GM12801 (cell line): ENCODE data around the gene UCK2.
A peak's percentile ranks its signal among the peaks of the same experiment; 100 is the strongest.

ENCODE experiments used
- TF ChIP-seq, protein P1 (sequence below): IDR thresholded peaks from one replicate; pipeline ENCODE4 v1.5.1; 2011; ENCODE audit warnings: control low read depth; ENCODE audit not compliant: insufficient read length; ENCODE audit errors: extremely low read depth

The UCK2 gene

GRCh38 chr1:165910764-165911421 is 83.5 kb downstream of the UCK2 start:
- TF ChIP-seq, protein P1, sequence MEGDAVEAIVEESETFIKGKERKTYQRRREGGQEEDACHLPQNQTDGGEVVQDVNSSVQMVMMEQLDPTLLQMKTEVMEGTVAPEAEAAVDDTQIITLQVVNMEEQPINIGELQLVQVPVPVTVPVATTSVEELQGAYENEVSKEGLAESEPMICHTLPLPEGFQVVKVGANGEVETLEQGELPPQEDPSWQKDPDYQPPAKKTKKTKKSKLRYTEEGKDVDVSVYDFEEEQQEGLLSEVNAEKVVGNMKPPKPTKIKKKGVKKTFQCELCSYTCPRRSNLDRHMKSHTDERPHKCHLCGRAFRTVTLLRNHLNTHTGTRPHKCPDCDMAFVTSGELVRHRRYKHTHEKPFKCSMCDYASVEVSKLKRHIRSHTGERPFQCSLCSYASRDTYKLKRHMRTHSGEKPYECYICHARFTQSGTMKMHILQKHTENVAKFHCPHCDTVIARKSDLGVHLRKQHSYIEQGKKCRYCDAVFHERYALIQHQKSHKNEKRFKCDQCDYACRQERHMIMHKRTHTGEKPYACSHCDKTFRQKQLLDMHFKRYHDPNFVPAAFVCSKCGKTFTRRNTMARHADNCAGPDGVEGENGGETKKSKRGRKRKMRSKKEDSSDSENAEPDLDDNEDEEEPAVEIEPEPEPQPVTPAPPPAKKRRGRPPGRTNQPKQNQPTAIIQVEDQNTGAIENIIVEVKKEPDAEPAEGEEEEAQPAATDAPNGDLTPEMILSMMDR, result no peak

- TF ChIP-seq, protein P1, result no peak
These were observed 84.3 kb downstream of the UCK2 start for GRCh38 chr1:165911609-165912281.

DNA sequence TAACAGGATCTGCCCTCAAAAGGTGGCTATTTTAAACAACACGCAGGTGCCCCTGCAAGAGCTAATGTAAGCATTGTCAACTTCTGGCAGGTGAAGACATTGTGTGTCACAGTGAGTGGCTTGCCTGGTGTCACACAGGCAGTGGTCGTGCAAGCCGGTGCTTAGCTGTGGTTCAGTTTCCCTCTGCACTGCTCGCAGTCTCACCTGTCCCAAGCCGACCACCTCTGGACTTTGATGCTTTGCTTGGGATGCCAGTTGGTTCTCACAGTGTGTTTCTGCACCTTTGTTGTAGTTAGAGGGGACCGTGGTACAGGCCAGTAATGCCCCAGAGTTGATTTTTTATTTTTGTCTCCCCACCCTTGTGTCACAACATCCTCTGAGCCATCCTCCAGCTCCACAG is 85.2 kb downstream of the UCK2 start:
- TF ChIP-seq, protein P1, result no peak

DNA sequence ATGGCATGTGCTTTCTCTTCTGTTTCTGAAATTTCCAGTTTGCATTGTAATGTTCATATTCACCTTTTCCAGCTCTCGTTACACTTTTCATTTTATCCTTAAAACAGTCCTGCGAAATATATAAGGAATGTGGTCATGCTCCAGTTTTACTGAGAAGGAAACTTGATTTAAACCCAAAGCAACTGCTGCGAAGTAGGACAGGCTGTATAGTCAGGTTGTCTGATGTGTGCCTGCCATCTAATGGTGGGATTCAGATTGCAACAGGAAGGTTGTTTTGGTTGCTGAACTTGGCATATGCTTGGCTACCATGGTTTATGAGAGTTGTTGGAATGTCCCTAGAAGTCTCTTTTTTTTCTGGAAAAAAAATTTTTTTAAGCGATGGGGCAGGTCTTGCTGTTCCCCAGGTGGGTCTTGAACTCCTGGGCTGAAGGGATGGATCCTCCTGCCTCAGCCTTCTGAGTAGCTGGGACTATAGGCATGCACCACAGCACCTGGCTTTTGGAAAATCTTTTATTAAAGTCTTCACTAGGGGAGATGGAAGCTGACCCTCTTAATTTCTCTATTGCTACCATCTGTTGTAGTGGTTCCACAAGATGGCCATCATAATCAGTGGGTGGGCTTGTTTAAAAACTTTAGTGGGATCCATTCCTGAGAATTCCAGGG is 86.9 kb downstream of the UCK2 start:
- TF ChIP-seq, protein P1, result peak; percentile 63

DNA sequence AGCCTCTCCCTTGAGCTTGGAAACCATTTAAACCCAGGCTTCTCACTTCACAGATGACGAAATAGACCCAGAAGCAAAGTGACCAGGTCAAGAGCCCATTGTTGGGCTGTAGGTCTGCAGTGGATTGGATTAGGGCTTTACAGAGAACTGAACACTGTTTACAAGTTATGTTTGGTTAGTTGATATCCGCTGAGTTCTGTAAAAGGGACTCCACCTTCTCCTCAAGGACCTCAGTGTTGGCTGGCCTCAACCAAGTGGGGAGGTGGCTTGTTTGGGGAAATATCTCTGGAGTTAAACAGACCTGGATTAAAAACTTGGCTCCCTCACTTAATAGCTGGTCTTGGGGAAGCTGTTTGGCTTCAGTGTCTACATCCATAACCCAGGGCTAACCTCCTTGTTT is 88.1 kb downstream of the UCK2 start:
- TF ChIP-seq, protein P1, result no peak

DNA sequence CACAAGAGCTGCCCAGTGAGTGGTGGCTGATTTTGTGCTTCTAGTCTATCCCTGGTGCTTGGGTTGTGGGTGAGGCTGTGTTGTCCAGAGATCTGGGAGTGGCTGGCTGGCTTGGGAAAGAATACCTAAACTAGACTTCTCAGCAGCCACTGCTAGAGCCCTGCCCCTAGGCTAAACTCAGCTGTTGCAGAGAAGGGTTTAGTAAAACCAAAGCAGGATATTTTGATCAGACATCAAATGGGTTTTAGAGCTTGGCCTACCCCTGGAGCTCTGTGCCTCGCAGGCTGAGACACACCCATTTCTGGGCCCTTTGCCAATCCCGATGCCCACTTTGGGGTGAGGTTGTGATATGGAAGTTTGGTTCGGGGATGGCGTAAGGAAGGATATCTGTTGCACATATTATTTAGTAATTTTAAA is 88.5 kb downstream of the UCK2 start:
- TF ChIP-seq, protein P1, result no peak

GRCh38 chr1:165917166-165917565 is 89.8 kb downstream of the UCK2 start:
- TF ChIP-seq, protein P1, result no peak
